DMS153 treated with DMSO at 0.1 percent for 48 hours (cell line): ENCODE measurements around the gene ZCCHC3.
"Not testable (repeated sequence)": the region's sequence is repeated elsewhere in the genome, so short reads cannot be mapped to it uniquely, and the experiment has no call there.

Source experiments
- DNase-seq: peaks from one replicate; lab custom pipeline; 2025; ENCODE audit not compliant: unreplicated experiment; lab: John Stamatoyannopoulos, UW

The ZCCHC3 gene

GRCh38 chr20:297098-297924, at the start of gene ZCCHC3:
Gene ZCCHC3, plus strand, starts transcription at chr20:297570. Its CDS starts 17 bp downstream, at chr20:297587.
- peak; percentile 76 for DNase-seq

GRCh38 chr20:251354-251753, 46.0 kb upstream of the ZCCHC3 start:
- DNase-seq = no peak

DNA sequence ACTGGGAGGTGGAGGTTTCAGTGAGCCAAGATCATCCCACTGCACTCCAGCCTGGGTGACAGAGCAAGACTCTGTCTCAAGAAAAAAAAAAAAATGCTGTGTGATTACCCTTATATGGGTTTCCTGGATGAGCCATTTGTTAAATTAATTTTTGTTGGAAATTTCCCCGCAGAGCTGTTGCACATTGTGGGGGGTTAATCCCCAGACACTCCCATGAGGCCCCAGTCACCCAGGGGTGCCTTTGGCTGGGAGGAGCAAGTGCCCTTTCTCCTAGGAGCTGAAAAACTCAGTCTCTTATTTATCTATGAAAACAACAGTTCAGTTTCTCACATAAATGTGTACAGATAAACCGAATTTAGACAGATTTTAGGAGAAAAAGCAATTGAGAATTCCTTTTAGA, 44.6 kb upstream of the ZCCHC3 start:
- no peak for DNase-seq

DNA sequence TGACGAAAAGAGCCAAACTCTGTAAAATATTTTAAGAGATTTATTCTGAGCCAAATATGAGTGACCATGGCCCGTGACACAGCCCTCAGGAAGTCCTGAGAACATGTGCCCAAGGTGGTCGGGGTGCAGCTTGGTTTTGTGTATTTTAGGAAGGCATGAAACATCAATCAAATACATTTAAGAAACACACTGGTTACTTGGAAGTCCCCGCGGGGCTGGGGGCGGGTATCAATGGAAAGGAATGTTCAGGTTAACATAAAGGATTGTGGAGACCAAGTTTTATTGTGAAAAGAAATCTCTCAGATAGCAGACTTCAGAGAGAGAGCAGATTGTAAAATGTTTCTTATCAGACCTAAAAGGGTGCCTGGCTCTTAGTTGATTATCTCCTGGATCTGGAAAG, 43.9 kb upstream of the ZCCHC3 start:
- not testable (repeated sequence) for DNase-seq

GRCh38 chr20:257419-257818, 40.0 kb upstream of the ZCCHC3 start, which contains the start of gene DEFB132:
Gene DEFB132, plus strand, starts transcription at chr20:257724. Its CDS starts 55 bp downstream, at chr20:257779.
- DNase-seq = no peak

GRCh38 chr20:258269-258858, 39.0 kb upstream of the ZCCHC3 start:
- DNase-seq = no peak

GRCh38 chr20:258963-259362, 38.4 kb upstream of the ZCCHC3 start:
- DNase-seq = no peak

DNA sequence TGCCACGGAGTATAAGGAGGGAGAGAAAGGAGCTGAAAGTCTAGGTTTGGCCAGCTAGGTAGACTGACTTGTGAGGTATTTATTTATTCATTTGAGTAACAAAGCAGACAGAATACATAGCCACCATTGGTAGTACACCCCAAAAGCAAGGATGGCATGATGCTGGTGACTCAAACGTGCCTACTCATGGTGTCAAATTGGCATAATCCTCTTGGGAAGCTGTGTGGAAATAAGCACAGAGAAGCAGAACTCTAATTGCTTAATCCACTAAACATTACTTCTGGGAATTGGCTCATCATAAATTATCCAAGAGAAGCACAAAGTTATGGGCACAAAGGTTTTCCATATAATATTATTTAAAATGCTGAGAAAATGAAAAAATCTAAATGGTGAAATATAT, 37.4 kb upstream of the ZCCHC3 start:
- no peak for DNase-seq

DNA sequence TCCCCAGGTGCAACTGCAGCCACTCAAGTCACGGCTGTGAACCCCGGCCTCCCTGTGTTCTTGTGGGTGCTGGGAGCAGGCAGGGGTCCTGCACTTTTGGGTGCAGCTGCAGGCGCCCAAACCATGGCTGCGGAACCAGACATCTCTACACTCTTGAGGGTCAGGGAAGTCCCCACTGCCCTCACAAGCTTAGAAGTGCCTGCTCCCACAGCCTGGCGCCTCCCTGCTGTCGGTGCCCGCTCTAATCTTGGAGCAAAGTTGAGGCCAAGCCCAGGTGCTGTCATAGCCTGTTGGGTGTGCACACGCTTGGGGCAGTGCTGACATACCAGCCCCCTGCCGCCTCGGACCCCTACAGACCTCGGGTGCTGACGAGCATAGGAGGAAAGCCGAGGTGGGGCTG, 33.7 kb upstream of the ZCCHC3 start:
- DNase-seq = no peak

DNA sequence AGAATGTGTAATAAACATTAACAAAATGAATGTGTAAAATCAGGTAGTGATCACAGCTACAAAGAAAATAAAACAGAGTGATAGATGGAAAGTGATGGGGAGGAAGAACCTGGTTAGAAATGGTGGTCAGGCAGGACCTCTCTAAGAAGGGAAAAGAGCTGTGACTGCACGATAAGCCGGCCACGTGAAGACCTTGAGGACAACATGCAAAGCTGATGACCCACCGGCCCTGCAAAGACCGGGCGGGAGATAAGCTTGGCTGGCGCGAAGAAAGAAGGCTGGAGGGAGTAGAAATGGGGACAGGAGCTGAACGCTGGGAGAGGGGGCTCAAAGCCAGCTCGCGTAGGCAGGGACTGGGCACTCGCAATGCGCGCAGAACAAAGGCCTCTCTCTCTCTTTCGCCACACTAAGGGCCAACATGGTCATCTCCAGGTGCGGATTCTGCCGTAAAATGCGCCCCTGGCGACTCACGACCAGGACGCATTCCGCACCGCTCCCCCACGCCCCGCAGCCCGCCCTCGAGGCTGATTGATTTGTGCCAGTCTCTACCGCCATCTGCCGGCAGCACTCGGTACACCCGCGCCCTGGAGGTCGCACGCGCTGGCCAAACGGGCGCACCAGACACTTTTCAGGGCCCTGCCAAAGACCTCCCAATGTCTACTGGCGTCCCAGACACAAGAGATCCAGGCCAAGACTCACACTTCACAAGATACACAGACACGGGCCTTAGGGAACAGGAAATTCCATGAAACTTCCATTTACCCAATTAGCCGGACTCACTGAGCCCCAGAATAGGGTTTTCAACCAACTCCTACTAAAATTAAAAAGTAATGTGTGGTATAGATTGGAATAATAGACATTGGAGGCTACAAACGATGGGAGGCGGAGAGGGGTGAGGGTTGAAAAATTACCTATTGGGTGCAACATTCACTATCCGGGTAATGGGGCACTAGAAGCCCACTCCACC, 30.5 kb upstream of the ZCCHC3 start:
- DNase-seq = peak; percentile 38

GRCh38 chr20:270517-270916, 26.9 kb upstream of the ZCCHC3 start:
- no peak for DNase-seq

- DNase-seq = no peak
These were observed 26.3 kb upstream of the ZCCHC3 start for GRCh38 chr20:271069-271468.

GRCh38 chr20:271528-271927, 25.8 kb upstream of the ZCCHC3 start:
- DNase-seq = no peak

GRCh38 chr20:272718-273117, 24.7 kb upstream of the ZCCHC3 start:
- DNase-seq = no peak

DNA sequence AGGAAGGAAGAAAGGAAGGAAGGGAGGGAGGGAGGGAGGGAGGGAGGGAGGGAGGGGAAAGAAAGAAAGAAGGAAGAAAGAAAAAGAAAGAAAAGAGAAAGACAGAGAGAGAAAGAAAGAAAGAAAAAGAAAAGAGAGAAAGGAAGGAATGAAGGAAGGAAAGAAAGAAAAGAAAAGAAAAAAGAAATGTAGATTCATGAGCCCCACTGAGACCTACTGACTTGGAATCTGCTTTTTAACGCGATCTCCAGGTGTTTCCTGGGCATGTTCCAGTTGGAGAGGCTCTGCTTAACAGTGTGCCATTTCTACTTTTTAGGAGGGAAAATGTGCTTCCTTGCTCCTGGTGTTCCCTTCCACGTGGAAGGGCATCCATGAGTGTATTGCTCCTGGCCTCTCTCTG, 23.5 kb upstream of the ZCCHC3 start:
- DNase-seq = no peak

DNA sequence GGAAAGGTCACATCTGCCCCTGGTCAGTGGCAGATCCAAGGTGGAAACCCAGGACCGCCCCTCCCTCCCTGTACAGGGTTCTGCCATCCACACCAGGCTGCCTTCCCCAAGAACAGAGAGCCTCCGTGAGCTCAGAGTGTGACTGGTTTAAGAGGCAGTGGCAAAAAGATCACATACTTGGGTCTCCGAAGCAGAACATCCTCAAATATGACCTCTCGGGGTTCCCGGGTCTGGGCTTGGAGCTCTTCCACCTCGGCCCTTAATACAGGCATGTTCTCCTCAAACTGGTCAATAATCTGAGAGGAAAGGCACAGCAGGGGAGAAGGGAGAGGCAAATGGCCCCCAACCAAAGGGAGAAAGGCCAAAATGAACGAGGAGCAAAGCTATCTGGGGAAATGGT, 21.6 kb upstream of the ZCCHC3 start:
- no peak for DNase-seq

GRCh38 chr20:276620-277495, 20.5 kb upstream of the ZCCHC3 start:
- no peak for DNase-seq

DNA sequence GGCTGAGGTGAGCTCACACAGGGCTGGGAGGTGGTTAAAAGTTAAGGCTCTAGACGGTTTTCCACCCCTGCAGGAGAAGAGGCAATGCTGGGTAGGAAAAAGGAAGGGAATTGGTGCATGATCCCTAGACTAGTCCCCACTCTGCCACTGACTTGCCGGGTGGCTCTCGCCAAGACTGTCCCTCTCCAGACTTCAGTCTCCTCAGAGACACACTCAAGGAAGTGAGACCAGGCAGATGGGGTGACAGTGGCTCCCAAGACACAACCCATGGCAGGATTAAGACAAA, 19.9 kb upstream of the ZCCHC3 start:
- DNase-seq = no peak

DNA sequence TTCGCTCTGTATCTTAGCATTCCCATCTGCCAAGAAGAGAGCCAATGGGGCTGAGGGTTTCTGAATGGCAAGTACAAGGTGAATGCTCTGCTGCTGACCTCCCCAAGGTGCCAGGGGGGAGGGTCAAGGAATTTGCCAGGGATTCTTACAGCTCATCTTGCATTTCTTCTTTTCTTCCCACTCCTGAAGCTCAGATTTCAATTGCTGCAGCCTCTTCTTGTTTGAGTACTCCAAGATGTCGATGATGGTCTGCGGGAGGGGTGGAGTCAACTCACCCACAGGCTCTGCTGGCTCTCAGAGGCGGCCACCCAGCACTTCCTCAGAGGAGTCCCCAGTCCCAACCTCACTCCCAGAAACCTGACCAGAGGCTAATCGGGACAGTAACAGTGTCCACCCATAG, 19.2 kb upstream of the ZCCHC3 start:
- DNase-seq = no peak
